Lung microvascular endothelial cell (primary cell): ENCODE measurements around the gene SH3BP1. TPM values are rescaled to one million over a fixed set of nuclear protein-coding genes. Genes with fewer than 3 reads are reported as not detected.
A peak's percentile ranks its signal among the peaks of the same experiment; 100 is the strongest.

Experiments
- DNase-seq, 2 donors: peaks; one replicate each; pipeline versions ENCODE4 v3.0.0 to v3.0.0-alpha.2; 2010; ENCODE audit warnings: low read depth in 2 of 2
- total RNA-seq: library from RNA; depleted of rRNA; stranded (reverse); fragments of >200 nt; gene quantifications from 2 replicates; pipeline ENCODE4 v1.2.1, GENCODE V29; 2014

SH3BP1 gene
- total RNA-seq, 1 donor from 2014 or later = 0.40 TPM

DNA sequence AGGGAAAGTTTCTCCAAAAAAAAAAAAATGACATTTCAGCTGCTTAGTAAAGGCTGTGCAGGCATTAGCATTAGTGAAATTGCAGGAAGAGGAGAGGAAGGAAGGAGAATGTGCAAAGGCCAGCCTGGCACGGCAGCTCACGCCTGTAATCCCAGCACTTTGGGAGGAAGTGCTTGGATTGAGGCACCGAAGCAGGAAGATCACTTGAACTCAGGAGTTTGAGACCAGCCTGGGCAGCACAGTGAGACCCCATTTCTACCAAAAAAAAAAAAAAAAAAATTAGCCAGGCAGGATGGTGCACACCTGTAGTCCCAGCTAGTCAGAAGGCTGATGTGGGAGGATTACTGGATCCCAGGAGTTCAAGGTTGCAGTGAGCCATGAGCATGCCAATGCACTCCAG lies 65.2 kb downstream of the SH3BP1 start:
- DNase-seq = peak in 1 of 2 donors; percentile 30

DNA sequence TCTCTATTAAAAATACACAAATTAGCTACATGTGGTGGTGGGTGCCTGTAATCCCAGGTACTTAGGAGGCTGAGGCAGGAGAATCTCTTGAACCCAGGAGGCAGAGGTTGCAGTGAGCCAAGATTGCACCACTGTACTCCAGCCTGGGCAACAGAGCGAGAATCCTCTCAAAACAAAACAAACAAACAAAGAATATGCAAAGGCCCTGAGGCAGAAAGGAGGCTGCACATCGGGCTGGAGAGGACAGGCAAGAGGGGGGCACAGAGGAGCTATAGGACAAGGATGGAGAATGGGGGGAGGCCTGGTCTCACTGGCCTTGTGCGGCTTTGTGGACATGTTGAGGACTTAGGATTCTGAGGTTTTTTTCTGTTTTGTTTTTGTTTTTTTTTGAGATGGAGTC lies 65.7 kb downstream of the SH3BP1 start:
- no peak for DNase-seq

Other genes starting within 250 kb of the SH3BP1 start
- under 0.01 TPM in 1 of 2 replicates, not detected in the other for gene ELFN2, start 212.2 kb upstream of the SH3BP1 start, total RNA-seq
- gene MFNG, start 153.3 kb upstream of the SH3BP1 start, total RNA-seq = 89.8 and 137 TPM in 2 replicates
- gene CARD10, start 120.3 kb upstream of the SH3BP1 start, total RNA-seq = 36.2 and 57.1 TPM in 2 replicates
- 7.8 and 7.9 TPM in 2 replicates for gene CDC42EP1, start 79.2 kb upstream of the SH3BP1 start, total RNA-seq
- not detected in 2 replicates for gene LGALS2, start 59.6 kb upstream of the SH3BP1 start, total RNA-seq
- 29.2 and 85.3 TPM in 2 replicates for gene GGA1, start 30.8 kb upstream of the SH3BP1 start, total RNA-seq
- gene PDXP, start 19.1 kb downstream of the SH3BP1 start, total RNA-seq = 5.0 and 6.7 TPM in 2 replicates
- gene LGALS1, start 36.0 kb downstream of the SH3BP1 start, total RNA-seq = 2,589 and 6,877 TPM in 2 replicates
- gene NOL12, start 46.7 kb downstream of the SH3BP1 start, total RNA-seq = 13.5 and 18.1 TPM in 2 replicates
- gene TRIOBP, start 57.4 kb downstream of the SH3BP1 start, total RNA-seq = 79.8 and 156 TPM in 2 replicates
- 11.9 and 19.8 TPM in 2 replicates for gene GCAT, start 168.3 kb downstream of the SH3BP1 start, total RNA-seq
- not detected in 2 replicates for gene GALR3, start 183.7 kb downstream of the SH3BP1 start, total RNA-seq
- gene ANKRD54, start 204.7 kb downstream of the SH3BP1 start, total RNA-seq = 15.9 and 18.8 TPM in 2 replicates
- gene EIF3L, start 209.8 kb downstream of the SH3BP1 start, total RNA-seq = 293 and 344 TPM in 2 replicates